ENCODE data around the gene SC5D. TPM values are rescaled to one million over a fixed set of nuclear protein-coding genes. Genes with fewer than 3 reads are reported as not detected.

SC5D gene
- total and polyA plus RNA-seq, 2 of the 8 experiments (the other 6 are each of a cell fraction or from before 2014, with no cell fraction given): 73.9 to 90.3 TPM

DNA sequence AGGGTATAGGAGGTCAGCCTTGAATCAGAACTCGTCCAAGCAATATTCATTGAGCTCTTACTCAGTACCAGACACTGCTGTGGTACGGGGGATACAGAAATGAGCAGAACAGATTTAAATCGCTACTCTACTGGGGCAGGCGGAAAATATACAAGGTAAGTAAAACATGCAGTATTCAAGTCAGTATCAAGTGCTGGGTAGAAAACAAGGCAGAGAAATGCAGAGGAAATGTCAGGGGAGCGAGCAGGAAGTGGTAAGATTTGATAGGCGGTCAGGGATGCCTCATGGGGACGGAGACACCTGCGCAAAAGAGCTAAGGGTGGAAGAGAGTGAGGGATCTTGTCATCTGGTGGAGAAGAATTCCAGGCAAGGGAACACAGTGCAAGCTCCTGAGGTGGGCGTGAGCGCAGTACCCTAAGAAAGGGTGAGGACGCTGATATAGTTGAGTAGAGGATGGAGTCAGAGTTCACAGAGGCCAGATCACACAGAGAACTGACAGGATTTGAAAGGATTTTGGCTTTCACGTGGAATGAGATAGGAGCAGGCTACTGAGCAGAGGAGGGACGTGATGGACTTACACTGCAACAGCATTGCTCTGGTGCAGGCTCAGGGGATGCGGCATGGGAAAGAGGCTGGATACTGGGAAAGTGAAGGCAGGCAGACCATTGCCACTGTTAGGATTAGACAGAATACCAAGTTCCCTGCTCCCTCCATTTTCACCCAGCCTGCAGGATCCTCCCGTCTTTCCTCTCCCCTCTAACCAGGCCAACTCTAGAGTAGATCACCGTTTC is 35.8 kb downstream of the SC5D start:
- Histone ChIP-seq H3K27ac (ENCODE audit: low read depth, low read length) (no peak overlapping the region), H2BK12ac (ENCODE audit: low read depth, low read length) (no peak overlapping the region; the same call in 1 of the 2 replicates), H3K14ac (ENCODE audit: insufficient read length) (no peak overlapping the region), H2BK5ac (ENCODE audit: low read depth, low read length) (no peak overlapping the region), H3K9me3 (ENCODE audit: insufficient read depth in 2 of 2, low read depth in 1 of 2, low read length in 1 of 2) (no peaks in the 10 kb centered on the region), H3K23ac (ENCODE audit: insufficient read length) (no peak overlapping the region), H3K4ac (replicated peaks; ENCODE audit: insufficient read length, low read depth, low read length) (no peak overlapping the region), H4K91ac (replicated peaks; ENCODE audit: insufficient read length, low read length) (no peak overlapping the region), H3K9ac (replicated peaks in 1 of 4; ENCODE audit: extremely low read depth in 1 of 4, low read depth in 3 of 4, low read length in 3 of 4) (no peak overlapping the region), H3K36me3 (ENCODE audit: control insufficient read depth in 2 of 4, insufficient read depth in 4 of 4, low read length in 3 of 4) (no peaks in the 10 kb centered on the region), H2BK15ac (ENCODE audit: low read length) (peak overlapping the region; percentile 25; the same call in 1 of the 2 replicates), H3K79me2 (ENCODE audit: control insufficient read depth in 1 of 2, insufficient read depth in 2 of 2, low read length in 2 of 2) (no peaks in the 10 kb centered on the region), H4K20me1 (replicated peaks in 1 of 2; ENCODE audit: control insufficient read depth in 1 of 2, insufficient read depth in 2 of 2, low read length in 2 of 2) (no peaks in the 10 kb centered on the region), H3K56ac (replicated peaks; ENCODE audit: insufficient read length, low read depth, low read length) (no peak overlapping the region), H4K8ac (ENCODE audit: extremely low read depth, insufficient read depth, low read length) (no peak overlapping the region), H2BK120ac (replicated peaks; ENCODE audit: low read depth, low read length) (no peak overlapping the region), H3K4me1 (replicated peaks in 1 of 4; ENCODE audit: control insufficient read depth in 3 of 4, insufficient read depth in 4 of 4, low read length in 3 of 4) (peaks cover 0 to 3% (median 1%) of the 10 kb centered on the region in 4 experiments; a peak in 2 of 7 replicates), H2BK20ac (ENCODE audit: low read length) (no peak overlapping the region), H3K18ac (ENCODE audit: extremely low read depth, low read length) (no peak overlapping the region; the same call in 1 of the 2 replicates), H3K23me2 (ENCODE audit: low read depth, low read length) (peaks cover 4% of the 10 kb centered on the region; the same call in 1 of the 2 replicates), H3K4me3 (ENCODE audit: extremely low read depth in 1 of 4, insufficient read depth in 2 of 4, low read depth in 3 of 4, low read length in 4 of 4) (no peak overlapping the region), H2AK5ac (ENCODE audit: low read depth, low read length) (no peak overlapping the region), H3K79me1 (ENCODE audit: low read depth, low read length) (no peaks in the 10 kb centered on the region), H3K4me2 (ENCODE audit: insufficient read depth in 1 of 2, low read depth in 2 of 2, low read length in 2 of 2) (no peak overlapping the region), H4K5ac (ENCODE audit: insufficient read length, low read depth, low read length) (no peak overlapping the region), H2AFZ (ENCODE audit: low read length) (peak overlapping the region; percentile 68; the same call in 1 of the 2 replicates), H3K27me3 (replicated peaks in 1 of 4; ENCODE audit: control insufficient read depth in 3 of 4, extremely low read depth in 1 of 4, insufficient read depth in 3 of 4, low read length in 3 of 4) (no peaks in the 10 kb centered on the region; a peak in 1 of 7 replicates)
- POLR2A ChIA-PET (ENCODE audit: partially characterized antibody): no interaction called here
- no peak for TF ChIP-seq HDAC2 (IDR thresholded peaks at IDR 0.05; ENCODE audit: borderline replicate concordance in 1 of 2, low read depth in 2 of 2, low read length in 2 of 2)
- TF ChIP-seq POLR2AphosphoS5 (IDR thresholded peaks at IDR 0.05; ENCODE audit: low read depth, low read length): no peak
- no peak for TF ChIP-seq CHD1 (IDR thresholded peaks at IDR 0.05; ENCODE audit: low read depth, low read length)
- TF ChIP-seq, protein P1, sequence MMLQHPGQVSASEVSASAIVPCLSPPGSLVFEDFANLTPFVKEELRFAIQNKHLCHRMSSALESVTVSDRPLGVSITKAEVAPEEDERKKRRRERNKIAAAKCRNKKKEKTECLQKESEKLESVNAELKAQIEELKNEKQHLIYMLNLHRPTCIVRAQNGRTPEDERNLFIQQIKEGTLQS (IDR thresholded peaks at IDR 0.05; ENCODE audit: insufficient read depth, low read depth, low read length): no peak
- no peak for TF ChIP-seq KDM1A (IDR thresholded peaks at IDR 0.05; ENCODE audit: borderline replicate concordance, low read length)
- TF ChIP-seq BRCA1 (IDR thresholded peaks at IDR 0.05; ENCODE audit: low read depth, low read length): no peak
- WGBS, 2 experiments (ENCODE audit: extremely low coverage in 1 of 2, insufficient coverage in 1 of 2, insufficient read length in 1 of 2, insufficient replicate concordance in 2 of 2, low coverage in 1 of 2, low lambda C conversion rate in 2 of 2, missing lambda C conversion rate in 1 of 2): 89% methylated on average over 16 of the region's 16 CpGs; no CpG with 5 or more reads in 1 of the 2 experiments
- CTCF ChIA-PET (ENCODE audit: partially characterized antibody): interaction anchor here (0.6 to 1.3 kb wide), 3 partner anchors 39 to 267 kb away, joined by 3 to 4 read pairs (median 3); no protein-coding TSS in a partner anchor
- FAIRE-seq: no peak
- DNase-seq (ENCODE audit: low read depth in 1 of 2, low spot score in 2 of 2): no peak

Data from H1 (cell line).